ENCODE data around the gene CPXM1. TPM values are rescaled to one million over a fixed set of nuclear protein-coding genes. Genes with fewer than 3 reads are reported as not detected.
A peak's percentile ranks its signal among the peaks of the same experiment; 100 is the strongest.

Gene CPXM1
- polyA plus RNA-seq, 1 donor (not counting 4 experiments of a cell fraction or from before 2014, with no cell fraction given) = not detected

DNA sequence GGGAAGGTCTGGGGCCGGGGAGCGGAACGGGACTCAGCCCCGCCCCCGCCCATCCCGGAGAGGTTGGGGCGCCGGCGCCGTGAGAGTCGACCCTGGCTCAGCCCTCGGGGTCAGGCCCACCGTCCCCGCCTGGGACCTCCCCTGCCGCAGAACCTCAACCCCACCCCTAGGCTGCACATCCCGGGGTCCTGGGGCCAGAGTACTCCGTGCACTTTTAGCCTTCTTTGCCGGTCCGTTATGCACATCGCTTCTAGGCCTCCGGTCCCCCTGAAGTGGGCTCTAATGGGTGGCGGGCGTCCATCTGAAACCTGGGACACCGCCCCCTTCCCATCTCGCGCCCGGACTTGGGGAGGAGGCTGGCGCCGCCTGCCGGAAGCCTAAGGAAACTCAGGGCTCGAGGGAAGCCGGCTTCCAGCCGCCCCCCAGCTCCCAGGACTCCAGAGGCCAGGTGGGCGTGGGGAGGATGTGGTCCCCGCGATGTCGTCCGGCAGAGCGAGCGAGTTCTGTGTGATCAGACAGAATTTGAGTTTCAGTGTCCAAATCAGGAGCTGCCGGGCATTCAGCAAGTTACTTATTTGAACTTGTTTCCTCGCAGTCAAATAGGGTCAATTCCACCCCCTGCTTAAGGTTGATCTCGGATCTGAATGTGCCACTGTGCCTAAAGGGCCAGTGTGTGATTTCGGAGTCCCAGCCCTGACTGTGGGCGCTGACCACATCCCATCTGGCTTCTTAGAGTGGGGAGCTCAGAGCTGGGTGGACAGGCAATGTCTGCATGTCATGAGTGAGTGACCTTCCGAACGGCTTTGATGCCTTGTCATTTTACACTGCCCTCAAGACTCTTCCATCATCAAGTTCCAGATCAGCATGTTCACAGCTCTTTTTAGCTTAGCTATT is 47.6 kb downstream of the CPXM1 start:
- Histone ChIP-seq H3K4me1 (ENCODE audit: control insufficient read depth, extremely low read depth, insufficient read depth, low read length) (no peaks in the 10 kb centered on the region), H3K4me2 (ENCODE audit: control insufficient read depth, extremely low read depth, insufficient read depth, low read depth, low read length) (peak overlapping the region; percentile 51), H3K9ac (ENCODE audit: control insufficient read depth, extremely low read depth, insufficient read depth, low read length) (no peak overlapping the region), H3K36me3 (ENCODE audit: control insufficient read depth in 2 of 2, extremely low read depth in 1 of 2, insufficient read depth in 2 of 2, low read length in 2 of 2) (no peaks in the 10 kb centered on the region), H3K9me1 (ENCODE audit: control insufficient read depth, extremely low read depth, insufficient read depth, low read length) (no peaks in the 10 kb centered on the region), H3K9me3 (ENCODE audit: control insufficient read depth, low read depth, low read length) (no peaks in the 10 kb centered on the region), H4K20me1 (ENCODE audit: control insufficient read depth, extremely low read depth, insufficient read depth, low read length) (no peaks in the 10 kb centered on the region), H3K27me3 (ENCODE audit: control insufficient read depth, extremely low read depth, insufficient read depth, low read length) (peaks cover 84% of the 10 kb centered on the region), H3K4me3 (ENCODE audit: control insufficient read depth in 2 of 3, extremely low read depth in 1 of 3, insufficient read depth in 2 of 3, low read depth in 1 of 3, low read length in 3 of 3) (peak overlapping the region in 2 of 3 experiments; percentile 18 to 49), H3K27ac (ENCODE audit: control insufficient read depth, insufficient read depth, low read length) (no peak overlapping the region), H2AFZ (ENCODE audit: control insufficient read depth, low read length) (peak overlapping the region; percentile 5), H3K79me2 (ENCODE audit: control insufficient read depth, insufficient read depth, low read length) (no peaks in the 10 kb centered on the region)
- FAIRE-seq = no peak
- TF ChIP-seq, protein P1, sequence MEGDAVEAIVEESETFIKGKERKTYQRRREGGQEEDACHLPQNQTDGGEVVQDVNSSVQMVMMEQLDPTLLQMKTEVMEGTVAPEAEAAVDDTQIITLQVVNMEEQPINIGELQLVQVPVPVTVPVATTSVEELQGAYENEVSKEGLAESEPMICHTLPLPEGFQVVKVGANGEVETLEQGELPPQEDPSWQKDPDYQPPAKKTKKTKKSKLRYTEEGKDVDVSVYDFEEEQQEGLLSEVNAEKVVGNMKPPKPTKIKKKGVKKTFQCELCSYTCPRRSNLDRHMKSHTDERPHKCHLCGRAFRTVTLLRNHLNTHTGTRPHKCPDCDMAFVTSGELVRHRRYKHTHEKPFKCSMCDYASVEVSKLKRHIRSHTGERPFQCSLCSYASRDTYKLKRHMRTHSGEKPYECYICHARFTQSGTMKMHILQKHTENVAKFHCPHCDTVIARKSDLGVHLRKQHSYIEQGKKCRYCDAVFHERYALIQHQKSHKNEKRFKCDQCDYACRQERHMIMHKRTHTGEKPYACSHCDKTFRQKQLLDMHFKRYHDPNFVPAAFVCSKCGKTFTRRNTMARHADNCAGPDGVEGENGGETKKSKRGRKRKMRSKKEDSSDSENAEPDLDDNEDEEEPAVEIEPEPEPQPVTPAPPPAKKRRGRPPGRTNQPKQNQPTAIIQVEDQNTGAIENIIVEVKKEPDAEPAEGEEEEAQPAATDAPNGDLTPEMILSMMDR (optimal IDR thresholded peaks at IDR 0.05 in 1 of 3, IDR thresholded peaks at IDR 0.05 in 1 of 3, conservative IDR thresholded peaks at IDR 0.05 in 1 of 3; ENCODE audit: extremely low read depth in 1 of 3, insufficient read depth in 2 of 3, low read length in 3 of 3) = peak; percentile 53 to 86 (median 72)
- TF ChIP-seq EZH2 (IDR thresholded peaks at IDR 0.05; ENCODE audit: low read length) = peak; percentile 76
- DNase-seq (ENCODE audit: low read depth, low spot score) = no peak
- dilution Hi-C loops (cut with MboI; ENCODE audit: extremely low pct_ligation_motif_present, low sequenced_read_pairs) = no loop called here

DNA sequence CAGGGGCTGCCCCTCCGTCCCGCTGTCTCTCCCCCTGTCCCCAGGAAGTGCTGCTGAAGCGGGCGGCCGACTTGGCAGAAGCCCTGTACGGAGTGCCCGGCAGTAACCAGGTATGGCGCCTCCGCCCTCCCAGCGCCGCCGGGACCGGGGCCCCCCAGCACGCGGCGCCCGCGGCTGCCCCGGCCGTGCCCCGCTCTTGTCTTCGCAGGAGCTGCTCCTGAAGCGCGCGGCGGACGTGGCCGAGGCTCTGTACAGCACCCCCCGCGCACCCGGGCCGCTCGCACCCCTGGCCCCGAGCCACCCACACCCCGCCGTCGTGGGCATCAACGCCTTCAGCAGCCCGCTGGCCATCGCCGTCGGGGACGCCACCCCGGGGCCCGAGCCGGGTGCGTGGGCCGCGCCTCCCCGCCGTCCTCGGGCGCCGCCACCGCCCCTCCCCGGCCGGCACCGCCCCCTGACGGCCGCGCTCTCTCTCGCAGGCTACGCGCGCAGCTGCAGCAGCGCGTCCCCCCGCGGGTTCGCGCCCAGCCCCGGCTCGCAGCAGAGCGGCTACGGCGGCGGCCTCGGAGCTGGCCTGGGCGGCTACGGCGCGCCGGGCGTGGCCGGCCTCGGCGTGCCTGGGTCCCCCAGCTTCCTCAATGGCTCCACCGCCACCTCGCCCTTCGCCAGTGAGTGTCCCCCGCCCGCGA is 48.4 kb downstream of the CPXM1 start:
- no peak for DNase-seq (ENCODE audit: low read depth, low spot score)
- Histone ChIP-seq H2AFZ (ENCODE audit: control insufficient read depth, low read length) (peak overlapping the region; percentile 5), H3K27me3 (ENCODE audit: control insufficient read depth, extremely low read depth, insufficient read depth, low read length) (peaks cover 84% of the 10 kb centered on the region), H3K9me1 (ENCODE audit: control insufficient read depth, extremely low read depth, insufficient read depth, low read length) (no peaks in the 10 kb centered on the region), H4K20me1 (ENCODE audit: control insufficient read depth, extremely low read depth, insufficient read depth, low read length) (no peaks in the 10 kb centered on the region), H3K9me3 (ENCODE audit: control insufficient read depth, low read depth, low read length) (no peaks in the 10 kb centered on the region), H3K9ac (ENCODE audit: control insufficient read depth, extremely low read depth, insufficient read depth, low read length) (no peak overlapping the region), H3K4me2 (ENCODE audit: control insufficient read depth, extremely low read depth, insufficient read depth, low read depth, low read length) (peak overlapping the region; percentile 69), H3K79me2 (ENCODE audit: control insufficient read depth, insufficient read depth, low read length) (no peaks in the 10 kb centered on the region), H3K4me3 (ENCODE audit: control insufficient read depth in 2 of 3, extremely low read depth in 1 of 3, insufficient read depth in 2 of 3, low read depth in 1 of 3, low read length in 3 of 3) (peak overlapping the region in 2 of 3 experiments; percentile 18 to 49), H3K36me3 (ENCODE audit: control insufficient read depth in 2 of 2, extremely low read depth in 1 of 2, insufficient read depth in 2 of 2, low read length in 2 of 2) (no peaks in the 10 kb centered on the region), H3K4me1 (ENCODE audit: control insufficient read depth, extremely low read depth, insufficient read depth, low read length) (no peaks in the 10 kb centered on the region), H3K27ac (ENCODE audit: control insufficient read depth, insufficient read depth, low read length) (no peak overlapping the region)
- dilution Hi-C loops (cut with MboI; ENCODE audit: extremely low pct_ligation_motif_present, low sequenced_read_pairs) = no loop called here
- TF ChIP-seq EZH2 (IDR thresholded peaks at IDR 0.05; ENCODE audit: low read length) = no peak
- TF ChIP-seq, protein P1 (optimal IDR thresholded peaks at IDR 0.05 in 1 of 3, IDR thresholded peaks at IDR 0.05 in 1 of 3, conservative IDR thresholded peaks at IDR 0.05 in 1 of 3; ENCODE audit: extremely low read depth in 1 of 3, insufficient read depth in 2 of 3, low read length in 3 of 3) = peak in 1 of 3 experiments; percentile 31
- no peak for FAIRE-seq

Data from keratinocyte (primary cell).